HG02678 (cell line): ENCODE results near the gene PBRM1.

Experiments used
- ATAC-seq: cut with Tn5 transposase; IDR thresholded peaks from one replicate; pipeline ENCODE4 v1.9.1; 2021; ENCODE audit warnings: mild to moderate bottlenecking, moderate library complexity; ENCODE audit not compliant: unreplicated experiment

Gene PBRM1

DNA sequence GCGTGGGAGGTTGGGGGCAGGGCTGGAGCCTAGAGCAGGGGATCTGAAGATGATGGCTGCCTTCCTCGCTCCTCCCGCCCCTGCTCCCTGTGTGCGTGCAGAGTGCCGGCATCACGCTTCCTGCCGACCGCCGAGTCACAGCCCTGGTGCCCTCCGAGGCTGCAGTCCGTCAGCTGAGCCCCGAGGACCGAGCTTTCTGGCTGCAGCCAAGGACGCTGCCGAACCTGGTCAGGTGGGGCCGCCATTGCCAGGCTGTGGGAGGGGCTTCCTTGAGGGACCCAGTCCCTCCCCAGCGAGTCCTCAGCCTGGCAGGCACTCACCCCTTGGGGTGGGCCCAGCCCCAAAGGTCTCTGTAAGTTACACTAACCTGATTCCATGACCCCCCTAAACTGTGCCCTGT is 173.0 kb downstream of the PBRM1 start:
- ATAC-seq = no peak

- ATAC-seq = no peak
These were observed 173.6 kb downstream of the PBRM1 start for GRCh38 chr3:52512105-52512504.

DNA sequence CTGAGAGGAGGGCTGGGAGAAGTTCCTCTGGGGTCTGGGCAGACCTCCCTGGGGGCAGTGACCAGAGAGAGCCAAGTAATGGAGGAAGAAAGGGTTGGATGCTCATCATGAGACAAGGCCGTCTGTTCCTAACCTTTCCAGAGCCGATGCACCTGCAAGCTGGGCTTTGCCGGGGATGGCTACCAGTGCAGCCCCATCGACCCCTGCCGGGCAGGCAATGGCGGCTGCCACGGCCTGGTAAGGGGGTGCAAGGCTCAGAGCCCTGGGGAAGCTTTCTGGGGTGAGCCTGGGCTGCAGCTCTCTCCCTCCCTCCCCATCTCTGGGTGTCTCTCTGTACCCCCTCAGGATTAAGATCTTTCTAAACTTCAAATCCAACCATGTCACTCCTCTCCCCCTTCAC is 174.2 kb downstream of the PBRM1 start:
- no peak for ATAC-seq

DNA sequence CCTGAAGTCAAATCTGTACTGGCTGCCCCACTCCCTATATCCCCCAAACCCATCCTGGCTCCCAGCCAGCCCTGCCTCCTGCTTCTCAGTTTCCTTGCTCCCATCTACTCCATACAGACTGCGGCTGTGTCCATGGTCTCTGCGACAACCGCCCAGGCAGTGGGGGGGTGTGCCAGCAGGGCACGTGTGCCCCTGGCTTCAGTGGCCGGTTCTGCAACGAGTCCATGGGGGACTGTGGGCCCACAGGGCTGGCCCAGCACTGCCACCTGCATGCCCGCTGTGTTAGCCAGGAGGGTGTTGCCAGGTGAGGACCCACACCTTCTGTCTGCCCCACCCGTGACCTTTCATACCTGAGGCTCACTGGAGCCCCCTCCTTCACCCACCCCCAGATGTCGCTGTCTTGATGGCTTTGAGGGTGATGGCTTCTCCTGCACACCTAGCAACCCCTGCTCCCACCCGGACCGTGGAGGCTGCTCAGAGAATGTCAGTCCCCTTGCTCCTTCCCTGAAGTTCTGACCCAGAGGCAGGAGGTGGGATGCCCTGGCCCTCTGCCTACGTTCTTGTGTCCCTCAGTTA is 175.9 kb downstream of the PBRM1 start:
- ATAC-seq = no peak

GRCh38 chr3:52507359-52507758 is 178.4 kb downstream of the PBRM1 start:
- ATAC-seq = no peak

DNA sequence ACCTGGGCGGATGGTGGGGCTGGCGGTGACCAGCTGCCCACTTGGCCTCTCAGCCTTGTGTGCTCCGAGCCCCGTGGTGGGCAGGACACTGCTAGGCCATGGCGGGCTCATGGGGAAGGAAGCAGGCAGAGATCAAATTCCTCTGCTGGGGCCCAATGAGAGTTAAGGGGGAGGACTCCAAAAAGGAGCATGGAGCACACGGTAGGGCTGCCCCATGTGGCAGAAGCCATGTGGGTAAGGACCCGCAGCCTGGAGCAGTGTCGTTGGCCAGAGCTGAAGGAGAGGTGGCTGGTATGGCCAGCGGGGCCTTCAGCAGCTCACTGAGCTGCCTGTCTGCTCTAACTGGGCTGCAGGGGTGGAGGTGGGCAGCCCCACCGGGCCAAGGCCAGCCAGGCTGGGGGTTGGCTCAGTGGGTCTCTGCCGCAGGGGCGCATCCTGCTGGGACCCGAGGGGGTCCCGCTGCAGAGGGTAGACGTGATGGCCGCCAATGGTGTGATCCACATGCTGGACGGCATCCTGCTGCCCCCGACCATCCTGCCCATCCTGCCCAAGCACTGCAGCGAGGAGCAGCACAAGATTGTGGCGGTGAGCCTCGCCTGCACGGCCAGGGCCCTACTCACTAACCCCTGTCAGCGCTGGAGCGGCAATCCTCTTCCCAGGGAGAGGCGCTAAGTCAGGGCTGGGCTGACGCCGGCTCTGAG is 179.3 kb downstream of the PBRM1 start:
- ATAC-seq = no peak

GRCh38 chr3:52504977-52505376 is 180.7 kb downstream of the PBRM1 start:
- ATAC-seq = no peak

DNA sequence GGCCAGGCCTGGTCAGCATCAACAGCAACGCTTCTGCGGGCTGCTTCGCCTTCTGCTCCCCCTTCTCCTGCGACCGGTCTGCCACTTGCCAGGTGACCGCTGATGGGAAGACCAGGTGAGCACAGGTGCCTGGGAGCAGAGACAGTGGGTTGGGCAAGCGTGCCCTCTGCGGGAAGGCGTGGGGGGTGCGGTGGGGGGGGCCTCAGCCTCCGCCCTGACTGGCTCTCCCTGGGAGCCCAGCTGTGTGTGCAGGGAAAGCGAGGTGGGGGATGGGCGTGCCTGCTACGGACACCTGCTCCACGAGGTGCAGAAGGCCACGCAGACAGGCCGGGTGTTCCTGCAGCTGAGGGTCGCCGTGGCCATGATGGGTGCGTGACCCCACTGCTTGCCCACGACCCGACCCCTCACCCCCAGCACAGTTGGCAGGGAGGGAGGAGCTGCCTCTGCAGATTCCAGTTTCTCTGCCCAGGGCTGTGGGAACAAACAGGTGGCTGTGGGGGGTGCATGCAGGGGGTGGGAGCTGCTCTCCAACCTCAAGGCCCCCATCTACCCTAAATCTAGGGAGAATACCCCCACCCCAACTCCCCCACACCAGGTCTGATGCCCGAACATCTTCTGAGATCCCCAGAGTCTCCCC is 181.8 kb downstream of the PBRM1 start:
- ATAC-seq = no peak

DNA sequence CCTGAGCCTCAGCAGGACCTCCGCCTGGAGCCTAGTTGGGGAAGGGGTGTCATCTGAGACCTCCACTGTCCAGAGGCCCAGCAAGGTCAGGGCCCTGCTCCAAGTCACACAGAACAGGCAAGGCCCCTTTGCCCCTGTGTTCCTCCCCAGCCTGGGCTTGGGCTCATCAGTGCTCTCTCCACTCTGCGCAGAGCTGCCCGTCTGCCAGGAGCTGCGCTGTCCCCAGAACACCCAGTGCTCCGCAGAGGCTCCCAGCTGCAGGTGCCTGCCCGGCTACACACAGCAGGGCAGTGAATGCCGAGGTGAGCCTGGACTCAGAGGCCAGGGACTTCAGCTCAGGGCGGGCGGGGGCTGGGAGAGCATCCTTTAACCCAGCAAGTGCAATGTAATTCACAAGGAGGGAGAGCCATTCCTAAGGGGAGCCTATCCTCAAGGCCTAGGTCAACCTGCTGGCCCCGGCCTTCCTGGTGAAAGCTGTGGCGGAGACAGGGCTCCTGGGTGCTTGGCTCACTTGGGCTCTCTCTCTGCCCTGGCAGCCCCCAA is 182.8 kb downstream of the PBRM1 start:
- ATAC-seq = no peak

DNA sequence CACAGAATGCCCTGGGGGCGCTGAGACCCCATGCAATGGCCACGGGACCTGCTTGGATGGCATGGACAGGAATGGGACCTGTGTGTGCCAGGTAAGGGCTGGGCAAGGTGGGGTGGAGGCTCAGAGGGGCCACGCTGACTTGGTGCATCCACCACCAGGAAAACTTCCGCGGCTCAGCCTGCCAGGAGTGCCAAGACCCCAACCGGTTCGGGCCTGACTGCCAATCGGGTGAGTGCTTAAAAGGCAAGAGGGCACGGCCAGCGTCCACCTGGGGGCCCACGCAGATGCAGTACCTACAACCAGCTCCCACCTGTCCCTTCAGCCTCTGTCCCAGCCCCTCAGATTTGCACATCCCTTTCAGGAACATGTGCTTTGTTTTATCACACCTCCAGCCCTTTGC is 183.7 kb downstream of the PBRM1 start:
- ATAC-seq = no peak

DNA sequence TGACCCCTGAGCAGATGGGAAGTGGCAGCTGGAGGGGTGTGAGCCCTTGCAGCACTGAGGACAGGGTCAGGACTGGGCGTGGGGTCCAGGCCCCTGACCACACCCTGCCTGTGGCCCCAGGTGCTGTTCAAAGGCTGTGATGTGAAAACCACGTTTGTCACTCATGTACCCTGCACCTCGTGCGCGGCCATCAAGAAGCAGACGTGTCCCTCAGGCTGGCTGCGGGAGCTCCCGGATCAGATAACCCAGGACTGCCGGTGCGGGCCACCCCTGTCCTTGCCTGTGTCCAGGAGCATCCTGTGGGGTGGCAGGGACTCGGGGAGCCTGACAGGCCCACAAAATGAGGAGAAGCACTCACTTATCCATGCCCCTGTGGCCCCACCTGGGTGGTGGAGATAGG is 184.7 kb downstream of the PBRM1 start:
- ATAC-seq = no peak

- no peak for ATAC-seq
These were observed 187.3 kb downstream of the PBRM1 start for GRCh38 chr3:52498137-52499054.

DNA sequence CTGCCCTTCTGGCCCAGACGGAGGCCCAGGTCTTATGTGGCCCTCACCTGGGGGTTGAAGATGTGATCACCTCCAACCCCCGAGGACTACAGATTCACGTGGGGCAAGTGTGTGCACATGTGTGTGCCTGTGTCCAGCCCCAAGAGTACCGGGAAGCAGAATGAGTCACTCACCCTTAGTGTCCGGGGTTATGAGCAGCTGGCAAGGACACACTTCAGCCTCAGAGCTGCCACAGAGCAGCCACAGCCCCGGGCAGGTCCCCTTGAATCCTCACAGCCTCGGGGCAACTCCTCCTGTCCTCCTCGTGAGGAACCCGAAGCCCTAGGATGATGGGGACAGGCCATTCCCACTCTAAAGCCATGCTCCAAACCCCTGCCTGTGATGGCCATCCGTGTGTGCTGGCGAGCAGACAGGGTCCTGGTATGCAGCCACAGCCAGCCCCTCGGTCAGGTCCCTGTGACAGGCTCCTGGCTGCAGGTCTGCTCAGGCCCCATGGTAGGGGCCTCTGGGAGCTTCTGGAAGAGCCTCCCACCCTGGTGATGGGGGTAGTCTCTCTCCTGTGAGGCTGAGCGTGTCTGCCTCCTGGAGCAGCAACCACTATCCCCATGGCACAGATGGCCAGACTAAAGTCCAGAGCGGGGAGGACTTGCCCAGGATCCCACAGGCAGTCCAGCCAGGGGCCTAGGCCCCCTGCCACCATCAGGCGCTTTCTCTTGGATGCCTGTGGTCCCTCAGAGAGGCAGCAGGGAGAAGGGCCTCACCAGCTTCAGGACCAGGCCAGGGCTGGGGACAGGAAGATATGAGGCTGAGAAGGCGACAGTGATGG is 189.7 kb downstream of the PBRM1 start:
- no peak for ATAC-seq
